MM.1S (cell line): ENCODE measurements around the gene VEZT.

Experiments used
- CTCF ChIP-seq: fragments of 300-600 bp; sonication (generic); IDR thresholded peaks from 2 replicates; pipeline ENCODE4 v1.5.1; 2016; ENCODE audit warnings: antibody characterized with exemption, low read length, mixed read lengths
- EZH2 ChIP-seq: fragments of 300-600 bp; sonication (generic); optimal IDR thresholded peaks from 2 replicates; pipeline ENCODE3; 2017; ENCODE audit warnings: low read depth, mild to moderate bottlenecking, antibody characterized with exemption, low read length, mixed read lengths

GRCh38 chr12:95318071-95318545 lies 100.5 kb downstream of the VEZT start:
- TF ChIP-seq CTCF (no peak), EZH2 (no peak)
